ENCODE measurements around the gene NEDD4L. TPM values are rescaled to one million over a fixed set of nuclear protein-coding genes. Genes with fewer than 3 reads are reported as not detected.
A peak's percentile ranks its signal among the peaks of the same experiment; 100 is the strongest.

The NEDD4L gene
- total RNA-seq, 3 donors from 2014 or later: 161 to 309 (median 256) TPM

DNA sequence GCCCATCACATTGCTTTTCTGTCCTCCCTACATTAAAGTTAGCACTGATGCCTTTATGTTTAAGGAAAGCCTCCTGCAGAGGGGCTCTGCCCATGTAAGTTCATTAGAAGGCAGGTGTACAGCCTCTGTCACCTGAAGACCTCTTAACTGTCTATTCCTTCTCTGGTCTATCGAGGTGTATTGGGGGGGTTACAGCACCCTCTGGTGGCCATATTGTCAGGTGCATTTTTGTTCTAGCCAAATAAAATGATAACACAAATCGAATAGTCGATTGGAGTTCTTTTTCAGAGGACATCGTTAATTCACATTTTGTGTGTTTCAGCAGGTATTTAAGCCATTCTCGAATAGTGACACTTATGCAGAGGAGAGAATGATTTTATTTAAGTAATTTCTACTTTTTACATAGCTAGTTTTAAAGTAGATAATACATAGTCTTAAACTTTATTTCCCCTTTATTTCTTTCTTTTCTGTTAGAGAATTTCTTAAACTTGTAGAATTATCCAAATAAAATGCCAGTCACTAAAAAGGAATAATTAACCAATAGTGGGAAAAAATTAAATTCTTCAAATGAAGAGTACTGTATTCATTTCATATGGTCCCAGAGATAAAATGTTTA is 136.8 kb downstream of the NEDD4L start:
- TF ChIP-seq, protein P1, sequence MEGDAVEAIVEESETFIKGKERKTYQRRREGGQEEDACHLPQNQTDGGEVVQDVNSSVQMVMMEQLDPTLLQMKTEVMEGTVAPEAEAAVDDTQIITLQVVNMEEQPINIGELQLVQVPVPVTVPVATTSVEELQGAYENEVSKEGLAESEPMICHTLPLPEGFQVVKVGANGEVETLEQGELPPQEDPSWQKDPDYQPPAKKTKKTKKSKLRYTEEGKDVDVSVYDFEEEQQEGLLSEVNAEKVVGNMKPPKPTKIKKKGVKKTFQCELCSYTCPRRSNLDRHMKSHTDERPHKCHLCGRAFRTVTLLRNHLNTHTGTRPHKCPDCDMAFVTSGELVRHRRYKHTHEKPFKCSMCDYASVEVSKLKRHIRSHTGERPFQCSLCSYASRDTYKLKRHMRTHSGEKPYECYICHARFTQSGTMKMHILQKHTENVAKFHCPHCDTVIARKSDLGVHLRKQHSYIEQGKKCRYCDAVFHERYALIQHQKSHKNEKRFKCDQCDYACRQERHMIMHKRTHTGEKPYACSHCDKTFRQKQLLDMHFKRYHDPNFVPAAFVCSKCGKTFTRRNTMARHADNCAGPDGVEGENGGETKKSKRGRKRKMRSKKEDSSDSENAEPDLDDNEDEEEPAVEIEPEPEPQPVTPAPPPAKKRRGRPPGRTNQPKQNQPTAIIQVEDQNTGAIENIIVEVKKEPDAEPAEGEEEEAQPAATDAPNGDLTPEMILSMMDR (IDR thresholded peaks at IDR 0.05): peak; percentile 74
- no peaks in the 10 kb centered on the region for H3K9me3 ChIP-seq
- peak; percentile 59 for ATAC-seq
- peak in 1 of 3 donors; percentile 88 for DNase-seq
- H3K4me1 ChIP-seq (ENCODE audit: low read depth): peaks cover 24% of the 10 kb centered on the region
- intact Hi-C loops (cut with DNase I, micrococcal nuclease): no loop called here
- no peak overlapping the region for H3K4me3 ChIP-seq
- H3K36me3 ChIP-seq (ENCODE audit: low read depth): no peaks in the 10 kb centered on the region

DNA sequence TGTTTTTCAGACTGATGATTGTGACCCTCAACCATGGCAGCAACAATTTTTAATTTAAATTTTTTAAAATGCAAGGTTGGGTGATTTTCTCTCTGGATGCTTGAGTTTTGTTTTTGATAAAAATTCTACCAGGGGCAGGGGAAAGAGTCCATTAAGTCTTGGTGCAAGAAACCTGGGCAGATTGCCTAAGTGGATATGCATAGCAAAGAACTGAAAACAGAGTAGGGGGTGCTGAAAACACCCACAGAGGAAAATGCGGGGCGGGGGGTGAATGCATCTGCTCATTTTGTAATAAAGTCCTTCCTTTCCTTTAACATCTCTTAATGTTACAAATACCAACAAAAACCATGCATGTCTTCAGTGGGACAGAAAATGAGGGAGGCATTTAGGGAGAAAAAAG is 138.0 kb downstream of the NEDD4L start:
- Histone ChIP-seq H3K9me3 (no peaks in the 10 kb centered on the region), H3K4me3 (no peak overlapping the region), H3K4me1 (ENCODE audit: low read depth) (peaks cover 27% of the 10 kb centered on the region), H3K36me3 (ENCODE audit: low read depth) (no peaks in the 10 kb centered on the region)
- intact Hi-C loops (cut with DNase I, micrococcal nuclease): no loop called here
- no peak for ATAC-seq
- TF ChIP-seq, protein P1 (IDR thresholded peaks at IDR 0.05): no peak
- DNase-seq: no peak

DNA sequence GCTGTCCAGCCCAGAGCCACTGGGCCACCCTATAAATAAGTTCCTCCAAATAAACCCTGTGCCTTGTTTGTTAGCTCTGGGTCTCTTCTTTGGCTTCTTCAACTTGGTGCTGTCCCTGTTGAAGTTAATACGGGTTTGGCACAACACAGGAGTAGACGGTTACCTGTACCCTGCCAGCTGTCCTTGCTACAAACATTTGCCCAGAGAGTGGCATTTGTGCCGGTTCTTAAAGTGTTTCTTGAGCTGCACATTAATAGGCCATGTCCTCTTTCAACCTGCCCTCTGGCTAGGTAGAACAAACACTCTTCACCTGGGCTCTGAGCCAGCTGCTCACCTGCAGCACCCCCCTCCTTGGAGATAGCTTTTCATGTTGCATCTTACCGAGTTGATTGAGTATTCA is 139.2 kb downstream of the NEDD4L start:
- intact Hi-C loops (cut with DNase I, micrococcal nuclease): no loop called here
- H3K4me1 ChIP-seq (ENCODE audit: low read depth): peaks cover 19% of the 10 kb centered on the region
- ATAC-seq: peak; percentile 15

DNA sequence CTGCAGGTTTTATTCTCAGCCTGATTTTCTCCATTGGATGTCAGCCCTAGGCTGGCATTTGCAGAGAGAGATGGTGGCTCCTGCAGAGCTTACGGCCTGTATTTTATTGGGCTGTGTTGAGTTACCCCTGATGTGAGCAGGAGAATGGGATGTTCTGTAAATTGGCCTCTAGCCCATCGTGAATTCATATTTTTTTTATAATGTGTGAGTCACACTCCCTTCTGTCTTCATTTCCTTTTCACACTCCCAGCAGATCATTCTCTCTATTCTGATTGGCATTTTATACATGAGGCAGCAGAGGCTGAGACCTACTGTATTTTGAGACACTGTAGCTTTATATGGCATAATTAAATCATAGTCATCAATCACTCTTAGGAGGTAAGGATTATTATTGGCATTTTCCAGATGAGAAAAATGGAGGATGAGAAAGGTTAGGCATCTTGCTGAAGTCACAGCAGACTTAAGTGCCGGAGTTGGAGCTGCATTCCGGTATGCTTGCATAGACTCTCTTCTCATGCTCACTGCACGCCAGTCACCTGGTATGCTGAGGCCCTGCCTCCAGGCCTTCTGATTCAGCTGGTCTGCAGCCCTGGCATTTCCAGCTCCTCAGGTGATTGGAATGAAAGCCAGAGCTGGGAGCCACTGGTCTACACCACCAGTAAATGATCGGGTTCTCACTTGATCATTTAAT is 142.4 kb downstream of the NEDD4L start:
- ATAC-seq (peak; percentile 79), DNase-seq (no peak)
- no peaks in the 10 kb centered on the region for H3K9me3 ChIP-seq
- no peak overlapping the region for H3K4me3 ChIP-seq
- H3K36me3 ChIP-seq (ENCODE audit: low read depth): no peaks in the 10 kb centered on the region
- H3K4me1 ChIP-seq (ENCODE audit: low read depth): peaks cover 19% of the 10 kb centered on the region
- intact Hi-C loops (cut with DNase I, micrococcal nuclease): no loop called here
- TF ChIP-seq, protein P1 (IDR thresholded peaks at IDR 0.05): no peak

More for the DNA sequence above, 139.2 kb downstream of the NEDD4L start:
- TF ChIP-seq, protein P1 (IDR thresholded peaks at IDR 0.05): no peak
- no peak overlapping the region for H3K4me3 ChIP-seq
- H3K36me3 ChIP-seq (ENCODE audit: low read depth): no peaks in the 10 kb centered on the region
- H3K9me3 ChIP-seq: no peaks in the 10 kb centered on the region
- DNase-seq: no peak

DNA sequence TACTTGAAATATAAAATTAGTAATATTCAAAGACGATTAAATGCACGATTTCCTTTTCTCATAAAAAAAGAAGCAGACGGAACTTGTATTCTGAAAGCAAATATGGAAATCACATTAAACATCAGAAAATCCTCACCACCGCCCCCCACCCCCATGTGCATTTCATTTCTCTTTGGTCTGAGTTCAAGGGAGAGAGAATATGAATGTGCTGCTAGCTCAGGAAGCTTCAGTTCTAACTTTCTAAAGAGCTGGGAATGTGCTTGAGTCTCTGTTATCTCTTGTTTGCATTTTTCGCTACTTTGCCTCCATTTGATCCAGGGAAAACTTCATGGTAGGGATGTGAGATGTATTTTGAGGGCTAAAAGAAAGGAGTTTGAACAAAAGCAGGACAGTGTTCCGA is 143.6 kb downstream of the NEDD4L start:
- H3K4me3 ChIP-seq: no peak overlapping the region
- peaks cover 19% of the 10 kb centered on the region for H3K4me1 ChIP-seq (ENCODE audit: low read depth)
- DNase-seq: no peak
- intact Hi-C loops (cut with DNase I, micrococcal nuclease): no loop called here
- H3K9me3 ChIP-seq: no peaks in the 10 kb centered on the region
- no peak for ATAC-seq
- H3K36me3 ChIP-seq (ENCODE audit: low read depth): no peaks in the 10 kb centered on the region
- TF ChIP-seq, protein P1 (IDR thresholded peaks at IDR 0.05): no peak
